ENCODE results near the gene DDIAS.

- TF ChIP-seq CTCF (IDR thresholded peaks at IDR 0.05) (no peak), POLR2A (IDR thresholded peaks at IDR 0.05) (no peak)
Observed at GRCh38 chr11:82908311-82908710, 6.8 kb downstream of the DDIAS start.

All from Peyer's patch (tissue), 4 donors.